Measurements from ENCODE around the gene FYB1. TPM values are rescaled to one million over a fixed set of nuclear protein-coding genes. Genes with fewer than 3 reads are reported as not detected.
A peak's percentile ranks its signal among the peaks of the same experiment; 100 is the strongest.

FYB1 gene
- total RNA-seq, 1 experiment from 2014 or later = 1.3 TPM

DNA sequence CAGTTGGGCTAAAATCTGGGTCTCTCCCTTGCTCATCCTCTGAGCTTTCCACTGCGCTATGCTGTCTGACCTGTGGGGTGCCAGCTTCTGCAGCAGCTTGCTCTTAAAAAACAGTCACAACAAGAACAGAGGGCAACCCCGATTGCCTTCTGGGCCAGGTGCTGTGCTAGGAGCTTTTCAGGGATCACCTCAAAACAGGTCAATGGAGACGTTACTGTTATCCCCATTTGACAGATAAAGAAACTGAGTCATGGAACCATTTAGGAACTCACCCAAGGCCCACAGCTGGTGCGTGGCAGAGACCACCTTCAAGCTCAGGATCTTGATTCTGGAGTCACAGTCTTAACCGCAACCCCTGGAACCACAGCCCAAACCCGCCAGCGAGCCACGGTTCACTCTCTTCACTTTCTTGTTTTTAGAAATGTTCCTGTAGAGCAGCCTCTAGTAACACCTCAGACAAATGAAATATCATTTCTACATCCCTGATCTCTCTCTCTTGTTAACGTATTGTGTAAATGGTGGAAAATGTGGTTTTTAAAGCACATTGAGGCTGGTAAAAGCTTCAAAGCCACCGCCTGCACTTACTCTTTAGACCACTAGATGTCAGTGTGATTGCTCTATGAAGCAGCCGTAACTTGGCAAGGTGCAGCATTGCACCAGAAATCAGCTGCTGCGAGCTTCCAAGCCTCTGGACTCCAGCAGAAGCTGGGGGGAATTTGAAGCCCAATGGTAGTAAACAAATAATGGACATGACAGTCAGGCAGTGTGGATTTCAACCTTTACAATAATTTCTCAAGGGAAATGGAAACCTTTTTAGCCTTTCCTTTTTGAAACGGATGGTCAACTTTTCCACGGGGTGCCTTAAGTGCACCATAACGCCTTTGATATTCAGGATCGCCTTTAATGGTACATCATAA is 1.7 kb downstream of the FYB1 start:
- POLR2A ChIA-PET = interaction anchor here (1.5 kb wide), 1 partner anchor 66 kb away, joined by 4 read pairs; no protein-coding TSS in a partner anchor
- peak overlapping the region; percentile 2 for H3K27ac Mint-ChIP-seq (ENCODE audit: unreplicated experiment)

DNA sequence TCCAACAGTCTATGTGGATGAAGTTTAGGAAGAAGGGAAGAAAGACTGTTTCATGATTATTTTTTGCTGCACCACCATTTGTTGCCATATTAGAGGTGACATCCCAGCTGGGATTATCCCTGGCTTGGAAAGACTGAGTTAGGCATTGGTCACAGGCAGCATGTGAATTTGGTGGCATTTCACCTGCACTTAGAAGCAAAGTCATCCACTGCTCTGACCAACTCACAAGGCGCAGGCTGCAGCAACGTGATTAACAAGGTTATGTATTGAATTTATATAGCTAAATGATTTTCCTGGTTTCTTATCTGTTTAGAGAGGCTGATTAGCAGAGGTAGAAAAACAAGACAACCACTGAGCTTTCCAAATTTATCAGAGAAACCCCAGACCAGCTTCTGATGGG is 2.7 kb downstream of the FYB1 start:
- H3K36me3 ChIP-seq (ENCODE audit: control insufficient read depth, insufficient read depth, low read length) = no peaks in the 10 kb centered on the region
- DNase-seq = no peak
- H3K27ac Mint-ChIP-seq (ENCODE audit: unreplicated experiment) = no peak overlapping the region
- no peak overlapping the region for H3K4me3 ChIP-seq (ENCODE audit: low read depth, low read length)
- no peaks in the 10 kb centered on the region for H3K27me3 ChIP-seq (replicated peaks; ENCODE audit: control insufficient read depth, insufficient read depth, low read length)
- BruUV-seq (replicated peaks) = no TSS peak
- POLR2A ChIA-PET = interaction anchor here (1.5 kb wide), 1 partner anchor 67 kb away, joined by 4 read pairs; no protein-coding TSS in a partner anchor
- no peaks in the 10 kb centered on the region for H3K9me3 ChIP-seq
- H3K4me1 Mint-ChIP-seq (ENCODE audit: low read depth, unreplicated experiment) = peaks cover 7% of the 10 kb centered on the region
- CTCF ChIA-PET = interaction anchor here (0.6 to 3.1 kb wide), 4 partner anchors 11 to 160 kb away, joined by 3 to 51 read pairs (median 8); no protein-coding TSS in a partner anchor
- TF ChIP-seq, protein P1, sequence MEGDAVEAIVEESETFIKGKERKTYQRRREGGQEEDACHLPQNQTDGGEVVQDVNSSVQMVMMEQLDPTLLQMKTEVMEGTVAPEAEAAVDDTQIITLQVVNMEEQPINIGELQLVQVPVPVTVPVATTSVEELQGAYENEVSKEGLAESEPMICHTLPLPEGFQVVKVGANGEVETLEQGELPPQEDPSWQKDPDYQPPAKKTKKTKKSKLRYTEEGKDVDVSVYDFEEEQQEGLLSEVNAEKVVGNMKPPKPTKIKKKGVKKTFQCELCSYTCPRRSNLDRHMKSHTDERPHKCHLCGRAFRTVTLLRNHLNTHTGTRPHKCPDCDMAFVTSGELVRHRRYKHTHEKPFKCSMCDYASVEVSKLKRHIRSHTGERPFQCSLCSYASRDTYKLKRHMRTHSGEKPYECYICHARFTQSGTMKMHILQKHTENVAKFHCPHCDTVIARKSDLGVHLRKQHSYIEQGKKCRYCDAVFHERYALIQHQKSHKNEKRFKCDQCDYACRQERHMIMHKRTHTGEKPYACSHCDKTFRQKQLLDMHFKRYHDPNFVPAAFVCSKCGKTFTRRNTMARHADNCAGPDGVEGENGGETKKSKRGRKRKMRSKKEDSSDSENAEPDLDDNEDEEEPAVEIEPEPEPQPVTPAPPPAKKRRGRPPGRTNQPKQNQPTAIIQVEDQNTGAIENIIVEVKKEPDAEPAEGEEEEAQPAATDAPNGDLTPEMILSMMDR (IDR thresholded peaks at IDR 0.05; ENCODE audit: insufficient read depth in 1 of 2, low read depth in 1 of 2, low read length in 1 of 2, severe bottlenecking in 1 of 2, unreplicated experiment in 1 of 2) = no peak
- H3K27me3 Mint-ChIP-seq (ENCODE audit: insufficient read depth, unreplicated experiment) = no peaks in the 10 kb centered on the region
- no peaks in the 10 kb centered on the region for H3K36me3 Mint-ChIP-seq (ENCODE audit: insufficient read depth, unreplicated experiment)
- peaks cover 15% of the 10 kb centered on the region for H3K4me1 ChIP-seq
- intact Hi-C loops (cut with micrococcal nuclease; ENCODE audit: unreplicated experiment) = loop anchor here (1.0 to 2.0 kb wide), 5 partner anchors 67 to 354 kb away; no protein-coding TSS in a partner anchor
- H3K4me3 Mint-ChIP-seq (ENCODE audit: unreplicated experiment) = no peak overlapping the region
- peaks cover 9% of the 10 kb centered on the region for H3K9me3 Mint-ChIP-seq (ENCODE audit: unreplicated experiment)

More for the DNA sequence above, 1.7 kb downstream of the FYB1 start:
- no peak overlapping the region for H3K4me3 ChIP-seq (ENCODE audit: low read depth, low read length)
- BruUV-seq (replicated peaks) = no TSS peak
- CTCF ChIA-PET = interaction anchor here (0.6 to 3.1 kb wide), 12 partner anchors 9 to 382 kb away, joined by 3 to 51 read pairs (median 4); partner anchors contain the start of gene DAB2
- no peaks in the 10 kb centered on the region for H3K9me3 ChIP-seq
- H3K4me1 Mint-ChIP-seq (ENCODE audit: low read depth, unreplicated experiment) = peaks cover 13% of the 10 kb centered on the region
- H3K36me3 ChIP-seq (ENCODE audit: control insufficient read depth, insufficient read depth, low read length) = no peaks in the 10 kb centered on the region
- TF ChIP-seq, protein P1 (IDR thresholded peaks at IDR 0.05; ENCODE audit: insufficient read depth in 1 of 2, low read depth in 1 of 2, low read length in 1 of 2, severe bottlenecking in 1 of 2, unreplicated experiment in 1 of 2) = peak; percentile 92 to 94
- intact Hi-C loops (cut with micrococcal nuclease; ENCODE audit: unreplicated experiment) = loop anchor here (1.0 to 2.0 kb wide), 5 partner anchors 66 to 353 kb away; no protein-coding TSS in a partner anchor
- H3K36me3 Mint-ChIP-seq (ENCODE audit: insufficient read depth, unreplicated experiment) = no peaks in the 10 kb centered on the region
- peaks cover 24% of the 10 kb centered on the region for H3K4me1 ChIP-seq
- no peaks in the 10 kb centered on the region for H3K27me3 Mint-ChIP-seq (ENCODE audit: insufficient read depth, unreplicated experiment)
- DNase-seq = peak; percentile 74 to 77
- no peak overlapping the region for H3K4me3 Mint-ChIP-seq (ENCODE audit: unreplicated experiment)
- H3K9me3 Mint-ChIP-seq (ENCODE audit: unreplicated experiment) = peaks cover 9% of the 10 kb centered on the region
- H3K27me3 ChIP-seq (replicated peaks; ENCODE audit: control insufficient read depth, insufficient read depth, low read length) = no peaks in the 10 kb centered on the region

DNA sequence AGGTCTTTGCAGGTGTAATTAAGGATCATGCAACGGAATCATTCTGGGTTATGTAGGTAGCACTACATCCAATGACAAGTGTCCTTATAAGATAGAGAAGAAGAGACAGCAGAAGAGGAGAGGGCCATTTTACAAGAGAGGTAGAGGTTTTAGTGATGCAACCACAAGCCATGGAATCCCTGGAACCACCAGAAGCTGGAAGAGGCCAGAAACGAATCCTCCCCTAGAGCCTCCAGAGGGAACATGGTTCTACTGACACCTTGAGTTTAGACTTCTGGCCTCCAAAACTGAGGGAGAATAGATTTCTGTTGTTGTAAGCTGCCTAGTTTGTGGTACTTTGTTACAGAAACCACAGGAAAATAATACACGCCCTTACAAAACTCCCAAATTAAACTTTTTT is 3.5 kb downstream of the FYB1 start:
- POLR2A ChIA-PET = no interaction called here
- no peak overlapping the region for H3K4me3 ChIP-seq (ENCODE audit: low read depth, low read length)

More for the DNA sequence above, 3.5 kb downstream of the FYB1 start:
- no peak overlapping the region for H3K27ac Mint-ChIP-seq (ENCODE audit: unreplicated experiment)
- CTCF ChIA-PET = interaction anchor here (2.3 to 3.1 kb wide), 2 partner anchors 69 to 160 kb away, joined by 13 to 51 read pairs; no protein-coding TSS in a partner anchor
- TF ChIP-seq, protein P1 (IDR thresholded peaks at IDR 0.05; ENCODE audit: insufficient read depth in 1 of 2, low read depth in 1 of 2, low read length in 1 of 2, severe bottlenecking in 1 of 2, unreplicated experiment in 1 of 2) = no peak
- H3K4me1 Mint-ChIP-seq (ENCODE audit: low read depth, unreplicated experiment) = peaks cover 7% of the 10 kb centered on the region
- DNase-seq = no peak
- no peaks in the 10 kb centered on the region for H3K36me3 Mint-ChIP-seq (ENCODE audit: insufficient read depth, unreplicated experiment)
- H3K27me3 ChIP-seq (replicated peaks; ENCODE audit: control insufficient read depth, insufficient read depth, low read length) = no peaks in the 10 kb centered on the region
- peaks cover 9% of the 10 kb centered on the region for H3K9me3 Mint-ChIP-seq (ENCODE audit: unreplicated experiment)
- H3K4me1 ChIP-seq = peaks cover 12% of the 10 kb centered on the region
- no peak overlapping the region for H3K4me3 Mint-ChIP-seq (ENCODE audit: unreplicated experiment)
- intact Hi-C loops (cut with micrococcal nuclease; ENCODE audit: unreplicated experiment) = loop anchor here (2.0 kb wide), 1 partner anchor 155 kb away; no protein-coding TSS in a partner anchor
- no peaks in the 10 kb centered on the region for H3K9me3 ChIP-seq
- no peaks in the 10 kb centered on the region for H3K36me3 ChIP-seq (ENCODE audit: control insufficient read depth, insufficient read depth, low read length)
- no TSS peak for BruUV-seq (replicated peaks)
- no peaks in the 10 kb centered on the region for H3K27me3 Mint-ChIP-seq (ENCODE audit: insufficient read depth, unreplicated experiment)

Data from Caco-2 (cell line).